T-cell (primary cell): Measurements from ENCODE around the gene CPSF4. TPM values are rescaled to one million over a fixed set of nuclear protein-coding genes. Genes with fewer than 3 reads are reported as not detected.

ENCODE experiments used
- ATAC-seq, 4 experiments: fragments of 200-7000 bp in 3 of 4; fragments of 150-1000 bp in 1 of 4; cut with Tn5 transposase; replicated peaks in 1 of 4; 1 replicate in 3 of 4; 2 replicates in 1 of 4; pipeline ENCODE4 v1.10.0; 2021; ENCODE audit warnings: moderate library complexity in 3 of 4, mild to moderate bottlenecking in 2 of 4, moderate number of reproducible peaks in 1 of 4
- CTCF ChIA-PET, 2 donors: fragments of 300-600 bp; sonication (Branson Sonifier 250); formaldehyde crosslinking; loops; one replicate each; lab custom pipeline; 2022; ENCODE audit warnings: antibody characterized with exemption in 2 of 2; lab: Charles Lee
- POLR2A ChIA-PET, 2 donors: fragments of 300-600 bp; sonication (Branson Sonifier 250); formaldehyde crosslinking; loops; one replicate each; lab custom pipeline; 2022; ENCODE audit warnings: antibody characterized with exemption in 2 of 2; lab: Charles Lee
- DNase-seq, 35 experiments: peaks; one replicate each; pipeline versions ENCODE4 v3.0.0 to v3.0.0-alpha.2; 2013 to 2023
- H3K27ac ChIP-seq: one replicate; pipeline ENCODE4 v1.5.1; 2013; ENCODE audit warnings: low read length
- H3K27me3 ChIP-seq, 2 experiments: replicated peaks in 1 of 2; 1 replicate in 1 of 2; 2 replicates in 1 of 2; pipeline versions ENCODE4 v1.6.1 to v1.7.0; 2013; ENCODE audit warnings: low read length in 1 of 2, mixed read lengths in 1 of 2; ENCODE audit not compliant: control insufficient read depth in 2 of 2, insufficient read depth in 2 of 2; ENCODE audit errors: extremely low read depth in 1 of 2
- H3K36me3 ChIP-seq, 2 donors: 1 replicate in 1 of 2; 2 replicates in 1 of 2; pipeline versions ENCODE4 v1.6.1 to v1.7.0; 2013; ENCODE audit warnings: low read length in 1 of 2; ENCODE audit not compliant: control insufficient read depth in 2 of 2, insufficient read depth in 1 of 2; ENCODE audit errors: extremely low read depth in 1 of 2
- H3K4me1 ChIP-seq, 2 experiments: 1 replicate in 1 of 2; 2 replicates in 1 of 2; pipeline versions ENCODE4 v1.6.1 to v1.7.0; 2013; ENCODE audit warnings: low read length in 2 of 2, mixed read lengths in 1 of 2; ENCODE audit not compliant: insufficient read depth in 2 of 2, control insufficient read depth in 1 of 2; ENCODE audit errors: extremely low read depth in 1 of 2
- H3K4me3 ChIP-seq, 2 donors: 1 replicate in 1 of 2; 2 replicates in 1 of 2; pipeline versions ENCODE4 v1.5.1 to v1.7.0; 2013; ENCODE audit warnings: mild to moderate bottlenecking in 2 of 2, low read length in 1 of 2, moderate library complexity in 1 of 2; ENCODE audit not compliant: control insufficient read depth in 1 of 2; ENCODE audit errors: extremely low read depth in 1 of 2
- H3K9me3 ChIP-seq: 2 replicates; pipeline ENCODE4 v1.7.0; 2013
- H3K27ac Mint-ChIP-seq, 2 donors: one replicate each; pipeline ENCODE4 v1.8.0; 2020 to 2021; ENCODE audit warnings: mild to moderate bottlenecking in 2 of 2, mixed read lengths in 2 of 2
- H3K27me3 Mint-ChIP-seq, 2 donors: one replicate each; pipeline ENCODE4 v1.8.0; 2021 to 2022; ENCODE audit warnings: mixed read lengths in 2 of 2
- H3K36me3 Mint-ChIP-seq: one replicate; pipeline ENCODE4 v1.8.0; 2021; ENCODE audit warnings: mixed read lengths
- H3K4me1 Mint-ChIP-seq, 3 donors: one replicate each; pipeline ENCODE4 v1.8.0; 2020 to 2022; ENCODE audit warnings: mixed read lengths in 3 of 3, mild to moderate bottlenecking in 1 of 3
- H3K4me3 Mint-ChIP-seq, 3 donors: one replicate each; pipeline ENCODE4 v1.8.0; 2020 to 2022; ENCODE audit warnings: mild to moderate bottlenecking in 3 of 3, mixed read lengths in 3 of 3, moderate library complexity in 3 of 3
- H3K9me3 Mint-ChIP-seq, 3 donors: one replicate each; pipeline ENCODE4 v1.8.0; 2020 to 2022; ENCODE audit warnings: mixed read lengths in 3 of 3
- WGBS: methylation state at CpG from one replicate; pipeline ENCODE4 v1.1.5; 2013; ENCODE audit warnings: missing lambda C conversion rate; ENCODE audit not compliant: insufficient coverage; 5-methylcytosine and 5-hydroxymethylcytosine counted together
- total RNA-seq, 35 experiments: library from RNA in 6 of 35; stranded (reverse) in 6 of 35; fragments of 120-200 nt in 1 of 35; gene quantifications; one replicate each; pipeline versions ENCODE4 v1.2.1 to v1.2.4 and lab custom pipeline; 2013 to 2026

The CPSF4 gene
- total RNA-seq, 5 donors from 2014 or later (not counting 1 experiment from before 2014, with no cell fraction given) = 44.4 to 58.1 (median 52.3) TPM

DNA sequence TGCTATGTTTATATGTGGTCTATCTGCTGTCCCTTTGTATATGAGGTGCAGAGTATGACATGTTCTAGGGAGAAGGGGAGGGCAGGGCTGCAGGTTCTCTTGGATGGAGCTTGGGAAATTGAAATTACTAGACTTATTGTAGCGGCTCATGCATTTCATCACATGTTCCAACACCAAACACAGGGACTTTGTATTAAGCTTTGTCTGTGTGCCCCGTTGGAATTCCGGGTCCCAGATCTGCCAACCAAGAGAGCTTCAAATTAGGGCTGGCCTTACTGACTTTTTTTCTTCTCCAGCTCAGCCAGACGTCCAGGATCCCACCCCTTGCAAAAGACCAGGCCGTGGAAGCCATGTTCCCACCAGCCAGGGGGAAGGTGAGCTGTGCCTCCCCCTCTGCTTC lies 37.4 kb downstream of the CPSF4 start:
- H3K4me3 ChIP-seq = no peak overlapping the region
- Mint-ChIP-seq H3K9me3 (no peaks in the 10 kb centered on the region), H3K27ac (no peak overlapping the region), H3K4me1 (peaks cover 45 to 58% (median 50%) of the 10 kb centered on the region in 3 donors), H3K4me3 (no peak overlapping the region), H3K27me3 (no peaks in the 10 kb centered on the region), H3K36me3 (peaks cover 3% of the 10 kb centered on the region)
- peaks cover 13 to 42% of the 10 kb centered on the region in 2 experiments for H3K4me1 ChIP-seq
- no peak for ATAC-seq
- H3K27ac ChIP-seq = no peak overlapping the region
- no peaks in the 10 kb centered on the region for H3K9me3 ChIP-seq
- ChIA-PET POLR2A (interaction anchor here (0.5 to 0.7 kb wide), 3 partner anchors 13 to 648 kb away, joined by 5 to 9 read pairs (median 6); no protein-coding TSS in a partner anchor), CTCF (interaction anchor here (0.6 to 1.0 kb wide), 3 partner anchors 10 to 1122 kb away, joined by 4 to 11 read pairs (median 4); no protein-coding TSS in a partner anchor)
- no peaks in the 10 kb centered on the region for H3K27me3 ChIP-seq
- WGBS = 93% methylated on average over 2 of the region's 5 CpGs
- no peak for DNase-seq
- peaks cover 0 to 23% of the 10 kb centered on the region in 2 donors for H3K36me3 ChIP-seq

DNA sequence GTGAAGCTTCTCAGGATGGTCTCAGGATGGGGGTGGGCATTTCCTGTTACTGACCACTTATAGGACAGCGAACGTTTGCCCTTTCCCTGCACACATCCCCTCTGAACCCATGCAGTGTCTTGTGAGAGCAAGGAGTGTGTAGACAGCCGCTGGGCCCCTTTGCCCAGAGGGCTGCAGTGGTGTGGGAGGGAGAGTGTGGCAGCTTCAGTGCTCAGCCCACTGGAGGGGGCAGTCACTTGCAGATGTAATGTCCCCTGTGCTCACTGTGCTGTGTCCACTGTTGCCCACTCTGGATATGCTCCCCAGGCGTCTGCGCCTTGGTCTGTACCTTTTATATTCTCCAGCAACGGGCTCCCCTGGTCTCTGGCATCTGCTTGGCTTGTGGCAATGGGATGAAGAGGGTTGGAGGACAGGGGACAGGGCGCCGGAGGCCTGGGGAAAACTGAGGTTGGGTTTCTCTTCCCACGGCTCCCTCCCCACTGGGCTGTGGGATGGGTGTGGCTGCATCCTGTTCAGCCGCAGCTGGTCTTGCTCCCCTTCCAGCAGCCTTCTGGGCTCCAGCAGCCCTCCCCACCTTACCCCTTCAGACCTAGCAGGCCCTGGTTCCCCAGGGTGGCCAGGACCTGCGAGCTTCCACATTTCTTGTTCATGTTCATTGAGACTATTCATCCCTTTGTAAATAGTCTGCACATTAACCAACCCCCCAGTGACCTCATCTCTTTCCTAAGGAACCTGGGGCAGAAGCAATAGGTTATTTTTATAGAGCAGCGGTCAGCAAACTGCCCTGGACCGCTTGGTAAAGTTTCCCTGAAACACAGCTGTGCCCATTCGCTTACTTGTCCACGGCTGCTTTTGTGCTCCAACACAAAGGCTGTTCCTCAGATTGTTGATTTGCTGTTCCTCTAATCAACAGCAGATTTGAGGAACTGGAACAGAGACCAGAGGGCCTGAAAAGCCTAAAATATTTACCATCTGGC lies 40.0 kb downstream of the CPSF4 start:
- peak in 2 of 4 experiments; percentile 45 to 53 for ATAC-seq
- H3K9me3 Mint-ChIP-seq = no peaks in the 10 kb centered on the region
- no peaks in the 10 kb centered on the region for H3K27me3 ChIP-seq
- H3K27ac ChIP-seq = peak overlapping the region; percentile 43
- H3K4me3 Mint-ChIP-seq = peak overlapping the region in 1 of 3 donors; percentile 59
- peak overlapping the region; percentile 84 to 86 for H3K27ac Mint-ChIP-seq
- H3K27me3 Mint-ChIP-seq = no peaks in the 10 kb centered on the region
- H3K36me3 ChIP-seq = peaks cover 3 to 28% of the 10 kb centered on the region in 2 donors
- ChIA-PET CTCF (no interaction called here), POLR2A (interaction anchor here in 1 of 2 donors (0.6 kb wide), 1 partner anchor 1230 kb away, joined by 4 read pairs; no protein-coding TSS in a partner anchor)
- H3K9me3 ChIP-seq = no peaks in the 10 kb centered on the region
- H3K4me1 Mint-ChIP-seq = peaks cover 33 to 41% (median 33%) of the 10 kb centered on the region in 3 donors
- H3K36me3 Mint-ChIP-seq = peaks cover 6% of the 10 kb centered on the region
- H3K4me1 ChIP-seq = peaks cover 10 to 28% of the 10 kb centered on the region in 2 experiments
- no peak for DNase-seq
- H3K4me3 ChIP-seq = no peak overlapping the region
- 74% methylated on average over 8 of the region's 15 CpGs for WGBS

DNA sequence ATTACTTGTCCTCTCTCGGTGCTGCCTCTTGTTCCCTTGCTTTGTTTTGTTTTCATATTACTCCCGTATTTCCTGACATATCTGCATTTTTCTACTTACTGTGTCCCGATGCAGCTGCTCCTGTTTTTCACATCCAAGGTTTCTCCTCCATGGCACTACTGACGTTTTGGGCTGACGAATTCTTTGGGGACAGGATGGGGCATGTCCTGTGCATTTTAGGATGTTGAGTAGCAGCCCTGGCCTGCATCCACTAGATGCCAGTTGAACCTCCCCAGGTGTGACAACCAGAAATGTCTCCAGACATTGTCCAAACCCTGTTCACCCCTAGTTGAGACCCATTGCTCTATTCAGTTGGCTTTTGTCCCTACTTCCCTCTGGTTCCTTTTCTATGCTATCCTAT lies 46.4 kb downstream of the CPSF4 start:
- no peak overlapping the region for H3K4me3 Mint-ChIP-seq
- CTCF ChIA-PET = no interaction called here
- H3K4me3 ChIP-seq = no peak overlapping the region
- no peak for DNase-seq
- H3K4me1 Mint-ChIP-seq = peaks cover 0 to 5% (median 4%) of the 10 kb centered on the region in 3 donors
- ATAC-seq = no peak
- H3K27ac ChIP-seq = no peak overlapping the region
- no peaks in the 10 kb centered on the region for H3K9me3 Mint-ChIP-seq
- no peaks in the 10 kb centered on the region for H3K27me3 Mint-ChIP-seq
- H3K36me3 ChIP-seq = peaks cover 7 to 31% of the 10 kb centered on the region in 2 donors
- H3K9me3 ChIP-seq = no peaks in the 10 kb centered on the region
- POLR2A ChIA-PET = no interaction called here
- peaks cover 25% of the 10 kb centered on the region for H3K36me3 Mint-ChIP-seq
- H3K4me1 ChIP-seq = no peaks in the 10 kb centered on the region
- no peaks in the 10 kb centered on the region for H3K27me3 ChIP-seq
- no peak overlapping the region for H3K27ac Mint-ChIP-seq
- 100% methylated on average over 2 of the region's 5 CpGs for WGBS

- no peaks in the 10 kb centered on the region for H3K4me1 ChIP-seq
- no CpG with 5 or more reads among the region's 4 CpGs for WGBS
- POLR2A ChIA-PET = interaction anchor here in 1 of 2 donors (0.7 kb wide), 1 partner anchor 13 kb away, joined by 6 read pairs; no protein-coding TSS in a partner anchor
- ATAC-seq = peak in 1 of 4 experiments; percentile 26
- Mint-ChIP-seq H3K36me3 (peaks cover 46% of the 10 kb centered on the region), H3K4me1 (peaks cover 4 to 6% (median 5%) of the 10 kb centered on the region in 3 donors), H3K27ac (no peak overlapping the region), H3K9me3 (peaks cover 0 to 9% (median 9%) of the 10 kb centered on the region in 3 donors), H3K4me3 (no peak overlapping the region), H3K27me3 (no peaks in the 10 kb centered on the region)
- CTCF ChIA-PET = interaction anchor here in 1 of 2 donors (1.4 kb wide), 1 partner anchor 15 kb away, joined by 4 read pairs; no protein-coding TSS in a partner anchor
- no peak overlapping the region for H3K4me3 ChIP-seq
- H3K9me3 ChIP-seq = peaks cover 5% of the 10 kb centered on the region
- DNase-seq = no peak
- peaks cover 18 to 33% of the 10 kb centered on the region in 2 donors for H3K36me3 ChIP-seq
- no peak overlapping the region for H3K27ac ChIP-seq
- H3K27me3 ChIP-seq = no peaks in the 10 kb centered on the region
Observed at GRCh38 chr7:99489235-99489634, 50.5 kb downstream of the CPSF4 start.

GRCh38 chr7:99490878-99491277 lies 52.1 kb downstream of the CPSF4 start:
- Histone ChIP-seq H3K27ac (no peak overlapping the region), H3K9me3 (peaks cover 7% of the 10 kb centered on the region), H3K36me3 (peaks cover 23 to 36% of the 10 kb centered on the region in 2 donors), H3K4me1 (no peaks in the 10 kb centered on the region), H3K4me3 (no peak overlapping the region), H3K27me3 (no peaks in the 10 kb centered on the region)
- ChIA-PET CTCF (no interaction called here), POLR2A (interaction anchor here in 1 of 2 donors (0.6 kb wide), 1 partner anchor 60 kb away, joined by 3 read pairs; no protein-coding TSS in a partner anchor)
- Mint-ChIP-seq H3K4me3 (no peak overlapping the region), H3K27ac (no peak overlapping the region), H3K36me3 (peaks cover 47% of the 10 kb centered on the region), H3K27me3 (no peaks in the 10 kb centered on the region), H3K9me3 (peaks cover 0 to 11% (median 9%) of the 10 kb centered on the region in 3 donors), H3K4me1 (peaks cover 4 to 6% (median 5%) of the 10 kb centered on the region in 3 donors)
- DNase-seq (no peak), ATAC-seq (peak in 2 of 4 experiments; percentile 5 to 18)
- 70% methylated on average over 2 of the region's 3 CpGs for WGBS

GRCh38 chr7:99493823-99494222 lies 55.1 kb downstream of the CPSF4 start:
- no peak for DNase-seq
- H3K36me3 Mint-ChIP-seq = peaks cover 56% of the 10 kb centered on the region
- Histone ChIP-seq H3K4me3 (peak overlapping the region in 1 of 2 donors; percentile 29), H3K27ac (no peak overlapping the region), H3K9me3 (peaks cover 7% of the 10 kb centered on the region), H3K27me3 (no peaks in the 10 kb centered on the region), H3K36me3 (peaks cover 19 to 44% of the 10 kb centered on the region in 2 donors), H3K4me1 (peaks cover 11 to 26% of the 10 kb centered on the region in 2 experiments)
- no peaks in the 10 kb centered on the region for H3K27me3 Mint-ChIP-seq
- H3K4me3 Mint-ChIP-seq = no peak overlapping the region
- peaks cover 19 to 23% (median 22%) of the 10 kb centered on the region in 3 donors for H3K4me1 Mint-ChIP-seq
- H3K9me3 Mint-ChIP-seq = peaks cover 0 to 11% (median 9%) of the 10 kb centered on the region in 3 donors
- no peak for ATAC-seq
- CTCF ChIA-PET = interaction anchor here (0.5 to 0.6 kb wide), 2 partner anchors 22 to 165 kb away, joined by 6 read pairs; no protein-coding TSS in a partner anchor
- H3K27ac Mint-ChIP-seq = no peak overlapping the region
- POLR2A ChIA-PET = no interaction called here
- WGBS = 100% methylated on average over 5 of the region's 6 CpGs
